ENCODE measurements around the gene RIMKLA. TPM values are rescaled to one million over a fixed set of nuclear protein-coding genes. Genes with fewer than 3 reads are reported as not detected.
A peak's percentile ranks its signal among the peaks of the same experiment; 100 is the strongest.

RIMKLA gene
- total and polyA plus RNA-seq, 2 of the 13 experiments (the other 11 are each of a cell fraction or from before 2014, with no cell fraction given): 2.5 to 3.8 TPM

GRCh38 chr1:42332877-42333276, 47.7 kb upstream of the RIMKLA start:
- in situ Hi-C loops (cut with HindIII; ENCODE audit: extremely low pct_ligation_motif_present, low pct_unique_long_range_greater_than_20kb) (loop anchor here (25.0 kb wide), 1 partner anchor 404 kb away; the partner anchor contains the start of gene CLDN19), intact Hi-C loops (cut with micrococcal nuclease; ENCODE audit: unreplicated experiment) (loop anchor here (10.0 kb wide), 1 partner anchor 412 kb away; the partner anchor contains the start of gene CLDN19)
- FAIRE-seq (no peak), ATAC-seq (no peak), DNase-seq (ENCODE audit: low spot score) (no peak)
- peak overlapping the region; percentile 92; the same call in 1 of the 2 replicates for H3K9ac ChIP-seq (ENCODE audit: insufficient read depth, low read depth, low read length)
- ChIA-PET CTCF (ENCODE audit: low intra/inter-chr PET ratio, low total read pairs) (no interaction called here), POLR2A (no interaction called here)
- peaks cover 44% of the 10 kb centered on the region for H4K20me1 ChIP-seq (ENCODE audit: insufficient read depth, low read length)
- peaks cover 54% of the 10 kb centered on the region for H3K4me1 ChIP-seq (ENCODE audit: insufficient read depth, low read length)
- TF ChIP-seq DMTF1 (CRISPR knock-in tag; IDR thresholded peaks at IDR 0.05) (no peak), HMG20A (CRISPR knock-in tag; IDR thresholded peaks at IDR 0.05; ENCODE audit: borderline replicate concordance) (no peak), PRMT3 (CRISPR knock-in tag; IDR thresholded peaks at IDR 0.05; ENCODE audit: borderline replicate concordance, low read depth) (no peak), MAFK (conservative IDR thresholded peaks at IDR 0.05 in 1 of 2, IDR thresholded peaks at IDR 0.05 in 1 of 2; ENCODE audit: low read length in 2 of 2) (0 out of 4 replicates have a peak, but pooled peaks of 1 of the 2 experiments have one; percentile 18), FOSL2 (CRISPR knock-in tag; IDR thresholded peaks at IDR 0.05) (no peak), RFXAP (CRISPR knock-in tag; IDR thresholded peaks at IDR 0.05; ENCODE audit: borderline replicate concordance) (no peak), NAIF1 (CRISPR knock-in tag; IDR thresholded peaks at IDR 0.05; ENCODE audit: borderline replicate concordance) (no peak), ZNF407 (CRISPR knock-in tag; IDR thresholded peaks at IDR 0.05; ENCODE audit: not compliant biosample characterization) (no peak)
- peaks cover 68% of the 10 kb centered on the region for H3K79me2 ChIP-seq (ENCODE audit: insufficient read depth, low read length)
- peak overlapping the region; percentile 86 to 97 (median 95); a peak in 5 of 6 replicates for H3K4me3 ChIP-seq (replicated peaks in 1 of 3; ENCODE audit: insufficient read depth in 1 of 3, low read depth in 2 of 3, low read length in 3 of 3)
- H2AFZ ChIP-seq (ENCODE audit: low read length): no peak overlapping the region
- H3K36me3 ChIP-seq (replicated peaks in 1 of 2; ENCODE audit: control insufficient read depth in 1 of 2, insufficient read depth in 2 of 2, low read length in 2 of 2): no peaks in the 10 kb centered on the region
- no peaks in the 10 kb centered on the region for H3K9me3 ChIP-seq (ENCODE audit: low read length)
- 75% methylated on average over 6 of the region's 6 CpGs for WGBS (ENCODE audit: low lambda C conversion rate)
- no TSS peak for BruUV-seq (replicated peaks)
- H3K4me2 ChIP-seq (ENCODE audit: low read depth, low read length): peak overlapping the region; percentile 75
- H3K27me3 ChIP-seq (ENCODE audit: control insufficient read depth in 1 of 2, insufficient read depth in 2 of 2, low read length in 2 of 2): no peaks in the 10 kb centered on the region; a peak in 1 of 5 replicates
- H3K27ac ChIP-seq (ENCODE audit: extremely low read length, insufficient read depth, low read length): no peak overlapping the region

Measured in HepG2 (cell line).